AG08396 (cell line): ENCODE measurements around the gene SSR4.

ENCODE experiments used
- DNase-seq: peaks from one replicate; pipeline ENCODE4 v3.0.0; 2012; ENCODE audit warnings: low spot score, mixed read lengths

The SSR4 gene

DNA sequence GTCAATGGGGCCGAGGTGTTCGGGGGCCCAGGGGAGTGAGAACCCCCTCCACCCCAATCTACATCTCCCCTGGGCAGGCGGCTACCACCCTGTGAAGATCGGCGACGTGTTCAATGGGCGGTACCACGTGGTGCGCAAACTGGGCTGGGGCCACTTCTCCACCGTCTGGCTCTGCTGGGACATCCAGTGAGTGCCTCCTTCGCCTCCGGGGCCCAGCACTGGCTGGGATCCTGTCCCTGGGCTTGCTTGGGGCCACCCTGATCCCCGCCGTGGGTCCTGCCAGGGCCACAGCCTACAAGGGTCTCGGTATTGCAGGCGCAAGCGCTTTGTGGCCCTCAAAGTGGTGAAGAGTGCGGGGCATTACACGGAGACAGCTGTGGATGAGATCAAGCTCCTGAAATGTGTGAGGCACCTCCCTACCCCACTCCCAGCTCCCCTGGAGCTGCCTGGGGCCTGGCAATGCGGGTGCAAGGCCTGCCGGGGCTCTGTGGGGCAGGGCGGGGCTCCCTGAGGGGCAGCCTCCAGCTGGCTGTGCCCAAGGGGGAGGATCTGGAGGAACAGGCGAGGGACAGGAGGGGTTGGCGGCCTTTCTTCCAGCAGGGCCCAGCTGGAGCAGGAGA is 12.9 kb upstream of the SSR4 start:
- DNase-seq, result no peak

DNA sequence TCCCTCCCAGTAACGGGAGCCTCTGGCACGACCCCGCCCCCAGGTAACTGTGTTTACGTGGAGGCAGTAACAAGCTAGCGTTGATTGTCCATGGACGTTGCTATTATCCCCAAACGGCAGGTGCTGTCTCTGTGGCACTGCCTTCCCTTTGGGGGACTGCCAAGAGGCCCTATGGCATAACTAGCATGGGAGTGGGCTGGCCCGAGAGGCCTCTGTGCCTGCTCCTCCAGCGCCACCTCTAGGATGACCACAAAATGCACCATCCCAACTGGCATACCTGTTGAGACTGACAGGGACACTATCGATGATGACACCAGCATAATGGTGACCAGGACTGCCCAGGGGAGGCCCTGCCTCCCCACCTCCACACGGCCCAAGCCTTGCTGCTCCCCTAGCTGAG is 12.2 kb upstream of the SSR4 start:
- DNase-seq, result no peak

DNA sequence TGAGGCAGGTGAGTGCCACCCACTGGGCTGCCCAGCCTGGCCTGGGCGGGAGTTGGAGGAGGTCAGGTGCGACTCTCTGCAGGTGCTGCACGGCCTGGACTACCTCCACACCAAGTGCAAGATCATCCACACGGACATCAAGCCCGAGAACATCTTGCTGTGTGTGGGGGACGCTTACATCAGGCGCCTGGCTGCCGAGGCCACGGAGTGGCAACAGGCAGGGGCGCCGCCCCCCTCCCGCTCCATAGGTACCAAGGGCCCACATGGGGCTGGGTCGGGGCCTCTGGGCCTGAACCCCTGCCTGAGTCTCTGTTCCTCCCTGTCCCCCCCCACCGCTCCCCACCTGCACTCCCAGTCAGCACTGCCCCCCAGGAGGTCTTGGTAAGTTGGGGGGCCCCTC is 11.6 kb upstream of the SSR4 start:
- no peak for DNase-seq

DNA sequence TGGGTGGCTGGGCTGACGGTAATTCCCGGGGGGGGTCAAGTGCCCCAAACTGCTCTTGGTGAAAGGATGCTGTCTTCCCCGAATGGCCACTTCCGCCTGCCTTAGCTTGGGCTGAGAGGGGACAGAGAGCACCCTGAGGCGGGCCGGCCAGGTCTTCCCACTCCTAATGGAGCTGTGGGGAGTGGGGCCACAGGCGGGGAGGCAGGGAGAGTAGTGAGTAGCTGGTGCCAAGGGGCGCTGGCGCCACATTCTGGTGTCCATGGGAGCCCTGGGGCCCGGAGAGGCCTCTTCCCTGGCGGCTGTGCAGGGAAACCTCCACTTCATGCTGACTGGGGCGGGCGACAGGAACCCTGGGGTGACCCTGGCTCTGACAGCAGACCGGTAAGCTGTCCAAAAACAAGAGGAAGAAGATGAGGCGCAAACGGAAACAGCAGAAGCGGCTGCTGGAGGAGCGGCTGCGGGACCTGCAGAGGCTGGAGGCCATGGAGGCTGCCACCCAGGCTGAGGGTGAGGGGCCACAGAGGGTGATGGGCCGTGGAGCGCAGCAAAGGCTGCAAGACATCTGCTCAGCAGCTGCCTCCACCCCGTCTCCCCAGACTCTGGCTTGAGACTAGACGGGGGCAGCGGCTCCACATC is 11.0 kb upstream of the SSR4 start:
- no peak for DNase-seq

DNA sequence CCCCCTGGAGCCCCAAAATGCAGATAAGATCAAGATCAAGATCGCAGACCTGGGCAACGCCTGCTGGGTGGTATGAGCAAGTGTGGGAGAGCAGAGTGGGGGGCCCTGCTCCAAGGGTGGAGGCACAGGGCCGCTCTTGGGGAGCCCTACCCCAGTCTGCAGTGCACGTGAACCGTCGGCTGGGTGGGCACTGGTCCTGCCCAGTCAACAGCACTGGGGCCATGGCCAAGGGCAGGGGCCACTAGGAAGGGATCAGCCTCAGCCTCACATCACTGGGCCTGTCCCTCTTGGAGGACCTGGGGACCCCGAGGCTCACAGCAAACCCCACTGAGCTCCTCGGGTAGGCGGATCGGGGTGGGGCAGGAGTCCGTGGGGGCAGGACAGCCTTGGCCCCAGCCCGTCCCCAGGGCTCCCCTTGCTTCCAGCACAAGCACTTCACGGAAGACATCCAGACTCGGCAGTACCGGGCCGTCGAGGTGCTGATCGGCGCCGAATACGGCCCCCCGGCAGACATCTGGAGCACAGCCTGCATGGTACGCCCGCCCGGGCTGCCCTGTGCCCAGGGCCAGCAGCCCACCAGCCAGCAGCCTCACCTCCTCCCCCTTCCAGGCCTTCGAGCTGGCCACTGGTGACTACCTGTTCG is 10.0 kb upstream of the SSR4 start:
- DNase-seq, result no peak

DNA sequence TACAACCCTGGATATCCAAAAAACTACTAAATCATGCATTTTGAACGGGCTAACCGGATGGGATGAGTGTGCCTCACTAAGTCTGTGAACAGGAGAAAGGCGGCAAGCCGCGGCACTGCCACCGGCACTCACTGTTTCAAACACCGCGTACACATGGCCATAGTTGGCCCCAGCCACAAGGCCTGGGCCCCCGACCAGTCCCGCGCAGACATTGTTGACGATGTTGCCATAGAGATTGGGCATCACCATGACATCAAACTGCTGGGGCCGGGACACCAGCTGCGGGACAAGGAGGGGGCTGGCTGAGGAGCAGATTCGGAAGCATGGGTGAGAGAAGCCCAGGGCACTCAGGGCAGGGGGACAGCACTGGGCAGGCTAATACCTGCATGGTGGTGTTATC is 7.8 kb upstream of the SSR4 start:
- DNase-seq, result no peak

DNA sequence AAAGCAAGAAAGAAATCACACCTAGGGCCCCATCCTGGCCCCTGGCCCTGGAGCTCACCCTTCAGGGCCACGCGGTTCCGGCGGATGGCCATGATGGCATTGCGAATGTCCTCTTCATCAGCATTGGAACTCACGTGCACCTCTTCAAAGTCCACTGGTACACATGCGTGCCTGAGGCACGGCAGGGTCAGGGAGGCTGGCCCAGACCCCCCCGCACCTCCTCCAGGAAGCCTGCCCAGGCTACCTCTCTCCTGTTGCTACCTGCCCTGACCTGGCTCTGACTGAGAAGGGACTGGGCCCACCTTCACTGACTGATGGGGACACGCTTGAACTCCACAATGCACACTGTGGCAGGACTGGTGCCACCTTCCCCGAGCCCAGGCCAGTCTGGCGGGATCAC is 4.8 kb upstream of the SSR4 start:
- no peak for DNase-seq

DNA sequence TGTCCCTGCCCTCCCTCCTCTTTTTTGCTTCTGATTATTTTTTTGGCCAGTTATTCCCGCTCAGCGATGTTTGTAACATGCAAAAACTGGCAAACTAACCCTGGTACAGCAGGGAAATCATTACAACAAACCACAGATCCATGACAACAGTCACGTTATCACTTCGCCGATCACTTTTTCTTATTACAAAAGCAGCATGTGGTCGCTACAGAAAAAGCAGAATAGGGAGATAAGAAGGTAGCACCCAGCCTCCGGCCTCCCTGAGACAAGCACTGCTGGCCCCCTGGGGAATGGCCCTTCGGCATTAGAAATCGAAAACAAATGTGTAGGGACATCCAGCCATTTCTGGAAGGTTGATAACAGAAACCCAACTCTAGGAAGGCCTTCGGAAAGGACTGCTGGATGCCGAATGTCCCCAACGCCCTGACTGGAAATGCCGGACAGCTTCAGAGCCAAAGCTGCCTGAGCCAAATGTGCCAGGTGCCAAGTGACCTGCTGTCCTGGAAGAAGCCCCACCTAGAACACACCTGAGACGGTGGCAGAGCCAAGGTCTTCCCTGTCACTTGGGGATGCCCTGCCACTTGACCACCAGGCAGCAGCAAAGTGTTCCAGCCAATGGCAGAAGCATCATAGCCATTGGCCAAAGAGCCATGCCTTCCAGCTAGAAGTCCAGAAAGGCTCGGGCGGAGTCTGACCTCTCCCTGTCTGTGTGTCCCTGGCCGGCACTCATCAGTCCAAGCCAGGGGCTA is 3.2 kb upstream of the SSR4 start:
- no peak for DNase-seq

DNA sequence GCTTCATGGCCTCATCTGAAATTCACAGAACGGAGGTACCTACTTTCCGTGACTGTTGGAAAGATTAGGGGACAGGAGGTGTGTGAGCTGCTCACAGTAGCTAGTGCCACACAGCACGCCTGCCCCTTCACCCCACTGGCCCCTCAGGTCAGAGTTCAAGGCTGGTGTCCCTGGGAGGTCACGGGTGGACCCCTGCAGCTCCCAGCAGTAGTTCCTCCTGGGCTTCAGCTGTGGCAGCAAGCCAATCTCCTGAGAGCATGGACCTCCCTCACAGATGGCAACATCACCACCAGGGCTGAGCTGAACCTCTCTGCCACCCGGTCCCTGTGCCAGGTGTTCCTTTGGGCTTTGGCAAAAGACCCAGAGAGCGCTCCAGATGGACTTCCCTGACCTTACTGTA is 2.1 kb upstream of the SSR4 start:
- no peak for DNase-seq

DNA sequence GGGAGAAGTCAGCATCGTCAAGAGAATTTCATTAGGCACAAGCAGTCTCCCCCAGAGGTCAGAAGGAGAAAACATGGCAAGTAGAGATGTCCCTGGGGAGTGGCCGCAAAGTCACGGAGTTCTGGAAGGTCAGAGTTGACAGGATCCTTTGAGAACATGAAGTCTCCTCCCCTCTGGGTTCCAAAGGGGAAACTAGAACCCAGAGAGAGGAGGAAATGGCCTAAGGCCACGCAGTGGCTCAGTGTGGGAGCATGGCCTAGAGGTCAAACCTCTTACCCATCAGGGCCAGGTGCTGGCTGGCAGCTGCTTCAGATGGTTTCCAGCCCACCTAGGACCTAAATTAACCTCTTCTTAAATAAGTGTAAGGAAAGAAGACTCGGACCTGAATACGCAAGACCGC is 1.2 kb upstream of the SSR4 start:
- no peak for DNase-seq

DNA sequence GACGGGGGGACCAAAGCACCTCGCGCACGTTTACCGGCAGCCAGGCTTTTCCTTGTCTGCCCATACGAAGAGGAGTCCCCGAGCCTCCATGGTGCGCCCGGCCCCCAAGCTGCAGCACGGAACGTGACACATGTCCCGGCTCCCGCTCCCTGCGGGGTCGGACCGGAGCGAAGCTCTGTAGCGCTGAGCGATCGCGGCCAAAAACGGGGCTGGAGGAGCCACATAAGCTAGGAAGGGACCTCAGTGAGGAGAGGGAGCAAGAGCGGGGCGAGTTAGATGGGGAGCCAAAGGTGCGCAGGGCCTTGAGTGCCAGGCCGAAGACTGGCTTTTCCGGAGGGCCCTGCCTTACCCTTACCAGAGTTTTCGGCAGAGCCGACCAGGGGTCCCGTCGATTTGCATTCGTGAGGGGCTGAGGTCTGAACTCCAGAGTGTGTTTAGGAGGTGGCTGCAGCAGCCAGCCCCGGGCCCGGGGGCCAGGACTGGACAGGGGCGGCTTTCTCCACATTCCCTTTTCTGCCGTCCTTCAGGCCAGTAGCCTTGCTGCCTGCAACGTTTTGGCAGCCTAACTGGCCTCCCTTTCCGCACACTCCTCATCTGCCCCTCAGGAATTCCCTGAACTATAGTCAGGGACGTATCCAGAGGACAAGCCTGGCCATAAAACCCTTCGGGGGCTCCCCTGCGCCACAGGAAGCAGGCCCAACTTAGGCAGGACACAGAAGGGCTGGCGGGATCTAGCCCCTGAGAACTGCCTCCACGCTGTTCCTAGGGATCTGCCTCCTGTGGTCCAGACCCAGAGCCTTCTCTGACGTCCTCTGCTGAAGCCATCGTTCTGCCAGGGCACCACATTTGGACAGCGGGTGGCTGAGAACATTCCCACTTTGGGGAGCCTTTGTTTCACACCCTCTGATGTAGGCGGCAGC is 689 bp downstream of the SSR4 start:
- DNase-seq, result no peak

DNA sequence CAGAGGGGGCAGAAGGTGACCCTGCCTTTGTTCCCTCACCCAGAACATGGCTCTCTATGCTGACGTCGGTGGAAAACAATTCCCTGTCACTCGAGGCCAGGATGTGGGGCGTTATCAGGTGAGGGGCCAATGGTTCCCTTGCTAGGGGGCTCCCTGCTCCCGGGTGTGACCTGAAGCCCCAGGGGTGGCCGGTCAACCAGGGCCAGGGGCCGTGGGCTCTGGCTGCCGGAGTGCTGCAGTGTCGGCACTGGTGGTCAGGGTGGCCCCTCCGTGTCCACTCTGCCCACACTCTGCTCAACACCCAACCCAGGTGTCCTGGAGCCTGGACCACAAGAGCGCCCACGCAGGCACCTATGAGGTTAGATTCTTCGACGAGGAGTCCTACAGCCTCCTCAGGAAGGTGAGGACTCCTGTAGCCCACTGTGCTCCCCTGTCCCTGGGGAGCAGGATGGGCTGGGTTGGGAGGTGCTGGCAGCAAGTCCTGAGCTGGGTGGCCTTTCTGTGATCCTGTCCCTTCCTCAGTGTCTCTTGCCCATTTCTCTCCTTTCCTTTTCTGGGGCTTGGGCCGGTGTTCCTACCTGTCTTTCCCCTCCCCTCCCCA is 3.0 kb downstream of the SSR4 start:
- DNase-seq, result no peak

DNA sequence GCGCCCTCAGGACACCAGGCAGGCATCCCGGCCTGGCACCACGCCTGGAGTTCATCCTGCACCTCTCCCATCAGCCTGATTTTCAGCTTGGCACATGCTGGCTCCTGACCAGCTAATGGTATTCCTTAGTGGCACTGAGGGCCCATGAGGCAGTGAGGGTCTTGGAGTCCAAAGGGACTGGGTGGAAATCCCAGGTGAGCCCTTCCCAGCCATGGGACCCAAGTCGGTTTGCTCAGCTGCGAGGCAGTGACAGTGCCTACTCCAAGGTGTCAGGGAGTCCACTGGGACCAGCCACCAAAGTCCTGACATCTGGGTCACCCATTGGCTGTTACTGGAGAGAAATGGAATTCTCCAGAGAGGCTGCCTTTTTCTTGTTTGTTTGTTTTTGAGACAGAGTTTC is 4.9 kb downstream of the SSR4 start:
- no peak for DNase-seq

DNA sequence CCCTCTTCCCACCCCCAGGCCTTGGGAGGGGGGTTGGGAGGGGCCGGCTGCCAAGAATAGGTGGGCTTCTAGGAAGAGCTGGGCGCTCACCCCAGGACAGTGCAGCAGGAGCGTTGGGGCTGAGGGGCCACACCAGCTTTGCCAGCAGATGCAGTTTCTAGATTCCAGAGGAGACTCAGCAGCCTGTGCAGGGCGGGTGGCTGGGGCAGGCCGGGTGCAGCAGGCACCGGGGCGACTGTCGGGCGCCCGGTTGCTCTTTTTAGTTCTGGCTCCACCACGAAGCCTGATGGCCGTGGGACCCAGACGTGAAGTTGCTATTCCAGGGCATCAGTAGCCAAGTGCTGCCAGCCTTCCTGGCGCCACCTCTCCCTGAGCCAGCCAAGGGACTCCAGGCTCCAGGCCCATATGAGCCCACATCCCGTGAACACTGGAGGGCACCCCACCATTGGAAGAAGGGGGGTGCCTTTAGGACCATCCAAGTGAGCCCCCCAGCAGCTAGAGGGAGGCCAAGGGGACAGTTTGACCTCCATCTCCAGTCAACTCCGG is 5.8 kb downstream of the SSR4 start:
- no peak for DNase-seq

DNA sequence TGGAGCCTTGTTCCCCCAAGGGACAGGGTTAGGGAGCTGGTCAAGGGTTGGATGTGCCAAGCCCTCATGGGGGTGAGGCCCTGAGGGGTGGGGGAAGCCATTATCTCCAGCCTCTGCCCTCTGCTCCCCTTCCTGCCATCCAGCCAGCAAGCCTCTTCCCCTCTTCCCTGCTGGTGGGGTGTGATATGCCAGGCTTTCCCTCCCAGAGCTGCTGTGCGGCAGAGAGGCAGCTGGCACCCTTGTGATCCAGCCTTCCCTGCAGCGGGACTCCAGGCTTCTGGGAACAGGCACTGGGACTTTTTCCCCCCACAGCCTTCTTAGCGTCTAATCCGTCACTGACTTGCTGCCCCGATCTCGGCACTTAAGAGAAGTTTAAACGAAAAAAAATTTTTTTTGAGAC is 6.3 kb downstream of the SSR4 start:
- no peak for DNase-seq

DNA sequence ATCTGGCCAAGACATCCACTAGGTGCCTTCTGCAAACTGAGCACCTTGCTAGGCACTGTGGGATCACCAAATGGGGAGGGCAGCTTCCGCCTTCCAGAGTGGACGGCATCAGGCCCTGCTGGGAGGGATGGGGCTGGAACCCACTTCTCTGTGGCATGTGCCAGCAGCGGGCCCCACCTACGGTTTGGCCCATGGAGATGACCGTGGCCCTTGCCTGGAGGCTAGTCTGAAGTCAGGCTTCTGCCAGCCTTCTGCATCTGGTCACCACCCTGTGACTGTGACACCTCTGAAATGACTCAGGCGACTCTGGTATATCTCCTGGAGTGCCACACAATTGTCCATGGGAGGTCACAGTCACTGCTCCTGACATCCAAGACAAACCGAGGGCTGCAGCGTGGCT is 7.2 kb downstream of the SSR4 start:
- no peak for DNase-seq

DNA sequence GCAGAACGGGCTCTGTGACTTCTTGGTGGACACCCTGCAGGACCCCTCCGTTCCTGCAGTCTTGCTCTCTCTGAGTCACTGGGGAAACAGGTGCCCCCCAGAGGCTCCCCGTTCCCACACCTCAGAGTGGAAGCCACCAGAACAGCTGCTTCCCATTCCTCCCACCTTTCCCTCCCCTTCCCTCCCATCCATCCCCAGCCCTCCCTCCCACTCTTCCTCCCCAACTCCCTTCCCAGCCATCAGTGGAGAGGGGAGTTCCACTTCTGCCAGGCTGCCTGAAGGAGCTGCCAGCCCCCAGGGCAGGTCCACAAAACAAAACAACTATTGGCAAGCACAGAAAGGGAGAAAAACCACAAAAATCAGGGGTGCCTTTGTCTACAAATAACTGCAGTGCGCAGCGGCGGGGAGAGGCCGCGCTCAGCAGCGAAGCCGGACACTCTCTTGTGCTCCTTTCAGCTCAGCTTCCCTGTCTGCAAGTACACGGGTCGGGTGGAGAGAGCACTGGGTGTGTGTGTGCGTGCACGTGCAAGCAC is 8.1 kb downstream of the SSR4 start:
- no peak for DNase-seq

DNA sequence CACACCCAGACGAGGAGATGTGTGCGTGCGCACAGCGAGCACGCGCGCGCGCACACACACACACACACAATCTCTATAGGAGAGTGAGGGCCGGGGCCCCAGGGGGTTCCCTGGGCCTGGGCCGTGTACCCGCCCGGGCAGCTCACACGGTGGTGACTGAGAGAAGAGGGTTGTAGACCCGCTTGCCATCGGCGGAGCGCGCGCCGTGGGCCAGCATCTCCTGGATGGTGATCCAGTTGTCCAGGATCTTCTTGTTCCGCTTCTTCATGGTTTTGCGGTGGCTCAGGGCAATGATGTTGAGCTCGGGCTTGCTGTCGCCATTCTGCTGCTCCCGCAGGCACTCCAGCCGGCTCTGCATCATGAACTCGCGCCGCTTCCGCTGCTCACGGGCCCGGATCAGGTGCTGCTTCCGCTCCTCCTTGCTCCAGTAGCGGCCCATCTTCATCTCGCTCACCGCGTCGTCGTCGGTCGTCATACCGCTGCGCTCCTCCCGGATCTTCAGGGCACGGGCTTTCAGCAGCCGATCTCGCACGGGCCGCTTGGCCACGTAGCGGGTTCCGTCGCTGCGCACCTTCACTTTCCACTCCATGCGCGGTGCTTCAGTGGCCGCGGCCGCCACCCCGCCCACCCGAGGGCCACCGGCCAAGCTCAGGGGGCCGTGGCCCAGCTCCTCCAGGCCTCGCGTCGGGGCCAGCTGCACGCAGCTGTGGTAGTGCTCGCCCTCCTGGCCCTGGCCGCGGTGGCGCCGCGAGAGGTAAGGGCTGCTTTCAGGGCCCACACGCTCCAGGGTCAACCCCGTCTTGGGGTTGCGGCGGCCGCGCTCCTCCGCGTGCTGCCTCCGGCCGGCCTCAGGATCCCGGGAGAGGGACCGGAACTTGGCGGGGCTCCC is 9.0 kb downstream of the SSR4 start:
- DNase-seq, result no peak

DNA sequence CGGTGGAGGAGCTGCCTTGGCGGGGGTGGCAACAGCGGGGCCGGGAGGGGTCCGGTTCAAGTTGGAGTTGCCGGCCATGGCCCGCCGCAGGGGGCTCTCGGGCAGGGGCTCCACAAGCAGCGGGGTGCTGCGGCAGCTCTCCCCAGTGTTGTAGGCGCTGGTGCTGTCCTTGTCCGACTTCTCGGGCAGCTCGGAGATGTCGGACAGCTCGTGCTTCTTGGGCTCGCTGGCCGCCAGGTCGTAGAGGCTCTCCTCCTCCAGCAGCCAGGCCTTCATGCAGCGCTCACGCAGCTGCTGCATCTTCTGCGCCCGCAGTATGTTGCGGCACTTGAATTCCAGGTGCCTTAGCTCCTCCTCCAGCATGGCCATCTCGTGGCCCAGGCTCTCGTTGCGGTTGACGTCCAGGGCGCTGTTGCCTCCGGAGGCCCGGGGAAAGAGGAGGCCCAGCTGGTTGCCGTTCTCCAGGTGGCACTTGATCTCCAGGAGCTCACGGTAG is 9.7 kb downstream of the SSR4 start:
- no peak for DNase-seq

DNA sequence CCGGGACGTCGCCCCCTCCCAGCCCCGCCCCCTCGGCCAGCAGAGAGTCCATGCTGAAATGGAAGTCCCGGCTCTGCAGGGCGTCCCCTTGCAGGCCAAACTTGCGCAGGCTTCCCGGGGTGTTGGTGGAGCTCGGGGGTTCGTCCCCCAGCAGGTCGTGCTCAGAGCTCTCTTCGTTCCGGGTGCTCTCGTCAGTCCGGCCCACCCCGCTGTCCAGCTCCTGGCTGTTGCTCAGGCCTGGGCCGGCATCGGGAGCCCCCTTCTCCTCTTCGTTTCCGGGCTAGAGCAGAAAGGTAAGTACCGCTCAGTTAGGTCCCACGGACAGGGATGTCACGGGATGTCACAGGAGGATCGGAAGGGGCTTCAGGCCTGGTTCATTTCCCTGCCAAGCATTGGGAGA is 10.2 kb downstream of the SSR4 start:
- no peak for DNase-seq
